Measurements from ENCODE around the gene COL23A1.
"Not testable (repeated sequence)": the region's sequence is repeated elsewhere in the genome, so short reads cannot be mapped to it uniquely, and the experiment has no call there.

Gene COL23A1

DNA sequence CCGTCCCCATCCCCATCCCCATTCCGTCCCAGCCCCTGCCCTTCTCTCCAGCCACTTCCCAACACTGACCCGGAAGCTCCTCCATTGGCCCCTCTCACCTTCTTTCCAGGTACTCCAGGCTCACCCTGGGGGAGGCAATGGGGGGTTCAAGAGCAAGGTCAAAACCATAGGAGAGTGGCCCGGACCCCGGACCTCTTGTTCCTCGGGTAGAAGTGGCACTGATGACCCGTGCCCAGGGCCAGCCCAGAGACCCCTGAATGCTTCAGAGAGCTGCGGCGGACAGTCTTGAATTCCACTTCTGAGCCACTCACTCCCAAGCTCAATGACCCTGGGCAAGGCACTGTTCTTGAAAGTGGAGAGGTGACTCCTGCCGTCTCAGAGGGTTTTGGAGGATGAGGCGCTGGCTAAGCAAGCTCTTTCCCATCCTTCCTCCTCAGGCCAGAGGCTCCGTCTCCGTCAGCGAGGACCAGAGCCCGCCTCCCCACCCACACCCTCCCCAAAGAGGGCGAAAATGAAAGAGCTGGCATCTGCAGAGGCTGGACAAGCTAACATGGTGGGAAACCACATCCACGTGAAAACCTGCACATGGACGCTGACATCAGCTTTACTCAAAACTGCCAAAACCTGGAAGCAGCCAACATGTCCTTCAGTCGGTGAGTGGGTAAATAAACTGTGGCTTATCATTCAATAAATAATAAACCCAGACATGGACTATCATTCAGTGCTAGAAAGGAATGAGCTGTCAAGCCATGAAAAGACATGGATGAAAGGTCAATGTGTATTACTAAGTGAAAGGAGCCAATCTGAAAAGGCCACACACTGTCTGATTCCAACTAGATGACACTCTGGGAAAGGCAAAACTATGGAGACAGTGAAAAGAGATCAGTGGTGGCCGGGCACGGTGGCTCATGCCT is 330.3 kb downstream of the COL23A1 start:
- no peak for DNase-seq (ENCODE audit: low read depth)

GRCh38 chr5:178257650-178258049 is 332.5 kb downstream of the COL23A1 start:
- no peak for DNase-seq (ENCODE audit: low read depth)

DNA sequence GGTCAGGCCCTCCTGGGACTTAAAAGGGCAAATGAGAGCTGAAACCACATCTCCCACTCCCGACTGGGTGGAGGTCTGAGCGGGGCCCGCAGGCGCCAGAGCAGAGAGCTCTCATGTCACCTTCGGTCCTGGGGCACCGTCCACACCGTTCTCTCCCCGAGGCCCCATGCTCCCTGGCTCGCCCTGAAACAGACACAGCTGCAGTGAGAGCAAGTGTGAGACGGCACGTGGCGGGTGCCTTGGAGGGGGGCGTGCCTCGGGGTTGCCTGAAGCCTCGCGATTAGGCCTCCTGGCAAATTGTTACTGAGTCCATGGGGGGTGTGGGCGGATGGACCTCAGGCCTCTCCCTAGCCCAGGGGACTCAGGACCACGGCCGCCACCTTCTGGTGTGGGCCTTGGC is 333.4 kb downstream of the COL23A1 start:
- no peak for DNase-seq (ENCODE audit: low read depth)

GRCh38 chr5:178253632-178254031 is 336.6 kb downstream of the COL23A1 start:
- not testable (repeated sequence) for DNase-seq (ENCODE audit: low read depth)

GRCh38 chr5:178252258-178252657 is 337.9 kb downstream of the COL23A1 start:
- DNase-seq (ENCODE audit: low read depth), result no peak

- no peak for DNase-seq (ENCODE audit: low read depth)
Measured at GRCh38 chr5:178250263-178250662, 339.9 kb downstream of the COL23A1 start.

GRCh38 chr5:178249191-178249989 is 340.8 kb downstream of the COL23A1 start:
- no peak for DNase-seq (ENCODE audit: low read depth)

- DNase-seq (ENCODE audit: low read depth), result no peak
Measured at GRCh38 chr5:178248750-178249149, 341.4 kb downstream of the COL23A1 start.

GRCh38 chr5:178247481-178248456 is 342.4 kb downstream of the COL23A1 start:
- DNase-seq (ENCODE audit: low read depth), result no peak

DNA sequence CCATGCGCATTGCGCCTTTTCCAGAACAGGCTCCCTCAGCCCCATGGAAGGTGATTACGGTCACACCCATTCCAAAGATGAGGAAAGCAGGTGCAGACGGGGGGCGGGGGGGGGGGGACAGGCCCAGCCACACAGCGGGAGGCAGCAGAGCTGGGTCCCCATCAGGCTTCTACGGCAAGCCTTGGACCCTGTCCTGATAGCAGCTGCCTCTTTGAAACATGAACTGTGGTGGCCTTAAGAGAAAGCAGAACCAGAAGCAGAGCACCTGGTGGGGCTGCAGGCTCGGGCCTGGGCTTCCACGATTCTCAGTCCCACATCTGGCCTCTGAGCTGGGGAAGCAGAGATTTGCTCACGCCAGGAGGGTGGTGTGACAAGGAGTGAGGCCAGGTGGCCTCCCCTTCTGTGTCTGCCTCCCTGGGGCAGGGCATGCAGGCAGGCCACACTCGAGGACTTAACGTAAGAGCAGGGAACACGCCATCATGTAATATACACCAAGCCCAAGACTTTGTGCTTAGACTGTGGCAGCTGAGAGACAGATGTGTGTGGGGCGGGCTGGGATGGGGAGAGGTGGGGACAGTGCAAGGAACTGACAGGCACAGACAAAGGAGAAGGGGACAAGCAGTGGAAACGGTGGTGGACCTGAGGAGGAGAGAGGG is 343.4 kb downstream of the COL23A1 start:
- no peak for DNase-seq (ENCODE audit: low read depth)

GRCh38 chr5:178245389-178245788 is 344.8 kb downstream of the COL23A1 start:
- no peak for DNase-seq (ENCODE audit: low read depth)

- DNase-seq (ENCODE audit: low read depth), result no peak
Measured at GRCh38 chr5:178244576-178244975, 345.6 kb downstream of the COL23A1 start.

DNA sequence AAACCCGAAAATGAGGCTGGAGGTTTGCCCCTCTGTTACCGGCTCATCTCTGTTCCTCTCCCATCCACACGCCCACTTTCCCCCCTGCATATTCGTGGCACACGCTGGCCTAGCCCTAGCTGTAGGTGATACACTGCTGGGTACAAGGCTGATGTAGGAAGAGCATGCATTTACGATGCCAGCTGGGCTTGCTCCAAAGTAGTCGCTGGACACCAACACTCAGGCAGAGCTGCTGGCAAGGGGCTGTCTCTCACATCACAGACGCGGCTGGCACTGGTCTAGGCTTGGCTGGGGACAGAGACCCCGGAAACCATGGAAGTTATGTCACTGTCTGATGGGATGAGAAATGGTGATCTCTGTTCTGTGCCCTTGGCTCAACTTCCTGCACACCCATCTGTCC is 347.8 kb downstream of the COL23A1 start:
- no peak for DNase-seq (ENCODE audit: low read depth)

GRCh38 chr5:178241688-178242231 is 348.4 kb downstream of the COL23A1 start:
- DNase-seq (ENCODE audit: low read depth), result no peak

DNA sequence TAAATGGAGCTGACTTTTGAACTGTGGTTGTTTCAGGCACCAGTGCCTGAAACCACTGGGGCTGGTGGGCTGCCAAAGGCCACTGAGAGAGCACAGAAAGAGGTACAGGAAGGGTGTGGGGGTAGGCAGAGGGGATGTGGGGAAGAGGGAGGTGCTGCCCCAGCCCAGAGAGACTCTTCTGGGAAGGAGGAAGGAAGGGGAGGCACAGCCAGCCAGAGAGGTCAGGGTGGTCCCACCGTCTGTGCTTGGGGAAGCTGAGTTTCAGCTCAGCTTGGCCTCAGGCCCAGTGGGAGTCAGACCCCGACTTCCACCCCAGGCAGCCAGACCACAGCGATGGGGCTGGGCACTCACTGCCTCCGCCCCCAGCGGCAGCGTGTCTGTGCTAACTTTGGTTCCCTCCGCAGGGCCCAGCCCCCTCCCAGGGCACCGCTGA is 348.9 kb downstream of the COL23A1 start:
- no peak for DNase-seq (ENCODE audit: low read depth)

GRCh38 chr5:178240766-178241165 is 349.4 kb downstream of the COL23A1 start:
- DNase-seq (ENCODE audit: low read depth), result no peak

DNA sequence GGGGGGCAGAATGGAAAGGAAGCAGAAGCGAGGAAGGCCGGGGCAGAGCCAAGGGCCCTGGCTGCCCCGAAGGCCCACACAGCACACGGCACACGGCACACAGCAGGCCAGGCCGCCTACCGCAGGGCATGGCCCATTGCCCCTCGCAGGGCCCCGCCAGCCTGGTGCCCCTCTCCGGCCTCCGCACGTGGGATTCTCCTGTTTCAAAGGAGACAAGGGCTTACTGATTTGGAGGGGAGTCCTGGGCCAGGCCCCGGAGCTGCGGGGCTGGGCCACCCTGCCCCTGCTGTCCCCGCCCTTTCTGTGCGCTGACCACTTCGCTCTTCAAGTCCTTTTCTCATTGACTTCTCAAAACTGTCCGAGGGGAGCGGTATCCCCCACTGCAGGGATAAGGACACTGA is 349.9 kb downstream of the COL23A1 start:
- DNase-seq (ENCODE audit: low read depth), result no peak

DNA sequence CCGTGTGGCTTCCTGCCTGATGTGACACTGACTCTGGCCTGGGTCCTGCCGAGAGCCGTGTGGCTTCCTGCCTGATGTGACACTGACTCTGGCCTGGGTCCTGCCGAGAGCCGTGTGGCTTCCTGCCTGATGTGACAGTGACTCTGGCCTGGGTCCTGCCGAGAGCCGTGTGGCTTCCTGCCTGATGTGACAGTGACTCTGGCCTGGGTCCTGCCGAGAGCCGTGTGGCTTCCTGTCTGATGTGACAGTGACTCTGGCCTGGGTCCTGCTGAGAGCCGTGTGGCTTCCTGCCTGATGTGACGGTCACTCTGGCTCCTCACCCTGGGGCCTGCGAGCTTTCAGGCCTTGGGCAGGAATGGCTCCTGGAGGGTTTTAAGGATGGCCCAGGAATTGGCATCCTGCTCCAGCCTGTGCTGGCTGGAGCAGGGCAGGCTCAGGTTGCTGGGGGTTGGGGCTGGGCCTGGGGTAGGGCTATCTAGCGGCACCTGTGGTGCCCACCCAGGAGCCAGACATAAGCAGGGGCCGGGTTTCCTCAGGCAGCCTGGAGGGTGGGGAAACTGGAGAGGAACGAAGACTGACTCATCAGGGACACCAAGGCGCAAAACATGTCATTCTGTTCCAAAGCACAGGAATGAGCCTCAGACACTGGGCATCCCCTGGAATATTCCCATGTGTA is 350.4 kb downstream of the COL23A1 start:
- DNase-seq (ENCODE audit: low read depth), result not testable (repeated sequence)

DNA sequence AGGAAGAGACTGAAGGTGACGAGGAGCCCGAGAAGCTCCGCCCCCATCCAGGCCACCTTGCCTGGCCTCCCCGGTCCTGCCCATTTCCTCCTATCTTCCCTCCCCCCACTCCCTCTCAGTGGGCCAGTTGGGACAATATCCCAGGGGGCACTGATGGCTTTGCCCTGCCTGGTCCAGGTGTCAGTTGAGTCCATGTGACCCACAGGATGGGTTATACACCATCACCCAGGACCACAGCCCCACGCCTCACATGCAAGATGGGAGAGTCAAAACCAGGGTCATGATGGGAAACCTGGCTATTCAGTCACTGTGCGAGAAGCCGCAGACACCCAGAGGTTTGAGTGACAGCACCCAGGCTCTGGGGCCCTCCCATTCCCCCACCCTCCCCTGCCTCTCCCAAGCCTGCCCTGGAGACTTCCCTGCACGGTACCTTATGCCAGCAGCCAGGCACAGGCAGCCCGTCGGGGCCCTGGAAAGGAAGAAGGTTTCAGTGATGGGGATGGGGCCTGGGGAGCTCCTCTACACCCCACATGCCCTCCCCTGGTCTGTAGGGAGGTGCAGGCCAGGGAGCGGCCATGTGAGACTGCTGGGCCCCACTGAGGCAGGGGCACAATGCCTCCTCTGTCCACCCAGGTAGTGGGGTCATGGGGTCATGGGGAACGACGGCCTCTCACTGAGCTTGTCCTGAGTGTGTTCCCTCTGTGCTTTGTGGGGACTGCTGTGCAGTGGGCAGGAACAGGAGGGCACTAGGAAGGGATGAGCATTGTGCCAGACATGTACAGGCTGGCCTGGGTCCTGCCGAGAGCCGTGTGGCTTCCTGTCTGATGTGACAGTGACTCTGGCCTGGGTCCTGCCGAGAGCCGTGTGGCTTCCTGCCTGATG is 351.2 kb downstream of the COL23A1 start:
- no peak for DNase-seq (ENCODE audit: low read depth)

GRCh38 chr5:178238313-178238635 is 351.9 kb downstream of the COL23A1 start:
- DNase-seq (ENCODE audit: low read depth), result no peak

Data from activated T-helper 9 cell treated with anti-CD3 and anti-CD28 coated beads, Interleukin-2, amount 50 U/mL, for 16 hours (primary cell).